Dedifferentiated amniotic fluid mesenchymal stem cell (primary cell): Measurements from ENCODE around the gene POLD2.

ENCODE experiments used
- DNase-seq: peaks from one replicate; pipeline ENCODE4 v3.0.0-alpha.2; 2016; ENCODE audit errors: extremely low spot score

POLD2 gene

DNA sequence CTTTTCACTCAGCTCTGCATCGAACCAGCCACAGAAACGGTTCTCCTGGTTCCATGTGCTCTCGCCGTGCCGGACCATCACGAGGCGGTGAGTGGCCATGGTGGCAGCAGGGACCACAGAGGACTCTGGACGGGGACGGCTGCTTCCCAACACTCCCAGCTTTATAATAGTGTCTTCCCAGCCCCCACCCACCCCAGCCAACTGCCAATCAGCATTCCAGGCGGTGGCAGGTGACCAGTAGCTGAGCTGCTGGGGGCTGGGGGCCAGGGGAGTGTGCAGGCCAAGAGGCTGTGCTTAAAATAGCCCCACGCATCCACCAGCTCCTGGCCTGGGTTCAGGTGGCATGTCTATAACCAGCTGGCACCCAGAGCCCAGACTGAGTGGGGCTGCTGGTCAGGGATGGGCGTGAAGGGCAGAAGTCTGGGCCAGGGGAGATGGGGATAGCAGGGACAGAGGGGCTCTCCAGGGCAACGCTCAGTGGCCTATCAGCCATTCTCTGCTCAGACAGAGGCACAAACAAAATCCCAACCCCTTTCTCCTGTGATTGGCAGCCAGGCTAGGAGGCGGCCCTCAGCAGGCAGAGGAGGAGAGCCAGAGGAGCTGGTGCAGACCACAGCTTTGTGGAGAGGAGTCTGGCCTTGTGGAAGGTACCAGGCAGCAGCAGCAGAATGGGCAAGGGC, 57.8 kb downstream of the POLD2 start, which contains the start of gene PGAM2:
Gene PGAM2, minus strand, starts transcription at position 137 of the 680 bp plus-strand sequence. Its CDS starts 38 bp downstream, at position 99.
- no peak for DNase-seq

DNA sequence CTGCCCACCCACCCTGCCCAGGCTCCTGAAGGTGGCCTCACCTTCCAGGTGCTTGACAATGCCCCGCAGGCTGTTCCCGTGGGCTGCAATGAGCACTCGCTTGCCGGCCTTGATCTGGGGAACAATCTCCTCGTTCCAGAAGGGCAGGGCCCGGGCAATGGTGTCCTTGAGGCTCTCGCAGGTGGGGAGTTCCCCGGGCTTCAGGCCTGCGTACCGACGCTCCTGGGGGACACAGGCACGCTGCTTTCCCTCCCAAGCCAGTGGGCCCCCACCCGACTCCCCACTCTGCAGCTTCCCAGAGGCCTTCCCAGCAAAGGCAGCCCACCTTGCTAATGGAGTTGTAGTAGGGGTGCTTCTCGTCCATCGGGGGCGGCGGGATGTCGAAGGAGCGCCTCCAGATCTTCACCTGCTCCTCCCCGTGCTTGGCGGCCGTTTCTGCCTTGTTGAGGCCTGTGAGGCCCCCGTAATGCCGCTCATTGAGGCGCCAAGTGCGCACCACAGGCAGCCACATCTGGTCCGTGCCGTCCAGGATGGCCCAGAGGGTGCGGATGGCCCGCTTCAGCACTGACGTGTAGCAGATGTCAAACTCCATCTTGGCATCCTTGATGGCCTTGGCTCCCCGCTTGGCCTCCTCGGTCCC, 58.4 kb downstream of the POLD2 start:
- no peak for DNase-seq
